Stimulated activated CD4-positive, alpha-beta T cell treated with anti-CD3 and anti-CD28 coated beads, Interleukin-12 subunit alpha, Interleukin-12 subunit beta, amount 100 ng/mL, for 4 hours (primary cell): ENCODE results near the gene CAMKMT.
A peak's percentile ranks its signal among the peaks of the same experiment; 100 is the strongest.

ENCODE experiments used
- DNase-seq: peaks from one replicate; pipeline ENCODE4 v3.0.0-alpha.2; 2020

CAMKMT gene

GRCh38 chr2:44361330-44362206, at the start of gene CAMKMT, which contains the start of gene PREPL:
Gene CAMKMT, plus strand, starts transcription at chr2:44361947.
Gene PREPL, minus strand, starts transcription at chr2:44361494. Its CDS starts 15,152 bp downstream, at chr2:44346342.
- DNase-seq: peak; percentile 98

- DNase-seq: no peak
Observed at GRCh38 chr2:44314362-44314761, 47.4 kb upstream of the CAMKMT start.

- DNase-seq: no peak
Observed at GRCh38 chr2:44315945-44316344, 45.8 kb upstream of the CAMKMT start.

- DNase-seq: no peak
Observed at GRCh38 chr2:44320832-44321231, 40.9 kb upstream of the CAMKMT start.

GRCh38 chr2:44321360-44321759, 40.4 kb upstream of the CAMKMT start:
- no peak for DNase-seq

GRCh38 chr2:44324971-44325426, 36.7 kb upstream of the CAMKMT start:
- DNase-seq: no peak

GRCh38 chr2:44325897-44326296, 35.9 kb upstream of the CAMKMT start:
- no peak for DNase-seq

GRCh38 chr2:44326548-44327264, 35.0 kb upstream of the CAMKMT start:
- no peak for DNase-seq

- DNase-seq: no peak
Observed at GRCh38 chr2:44328750-44329149, 33.0 kb upstream of the CAMKMT start.

- no peak for DNase-seq
Observed at GRCh38 chr2:44329343-44329742, 32.4 kb upstream of the CAMKMT start.

GRCh38 chr2:44330801-44331200, 30.9 kb upstream of the CAMKMT start:
- DNase-seq: no peak

GRCh38 chr2:44333994-44334393, 27.8 kb upstream of the CAMKMT start:
- no peak for DNase-seq

- DNase-seq: no peak
Observed at GRCh38 chr2:44335806-44336538, 25.8 kb upstream of the CAMKMT start.

- no peak for DNase-seq
Observed at GRCh38 chr2:44342854-44343253, 18.9 kb upstream of the CAMKMT start.

- DNase-seq: no peak
Observed at GRCh38 chr2:44347526-44347925, 14.2 kb upstream of the CAMKMT start.

GRCh38 chr2:44348400-44348799, 13.3 kb upstream of the CAMKMT start:
- no peak for DNase-seq

- no peak for DNase-seq
Observed at GRCh38 chr2:44349506-44349905, 12.2 kb upstream of the CAMKMT start.

- DNase-seq: no peak
Observed at GRCh38 chr2:44351088-44351487, 10.7 kb upstream of the CAMKMT start.

- DNase-seq: no peak
Observed at GRCh38 chr2:44351676-44352075, 10.1 kb upstream of the CAMKMT start.

GRCh38 chr2:44352510-44352909, 9.2 kb upstream of the CAMKMT start:
- DNase-seq: no peak

- no peak for DNase-seq
Observed at GRCh38 chr2:44354761-44355160, 7.0 kb upstream of the CAMKMT start.

GRCh38 chr2:44358503-44358902, 3.2 kb upstream of the CAMKMT start:
- DNase-seq: no peak

GRCh38 chr2:44360749-44361329, 908 bp upstream of the CAMKMT start:
- no peak for DNase-seq
